Measurements from ENCODE around the gene PPFIA3. TPM values are rescaled to one million over a fixed set of nuclear protein-coding genes. Genes with fewer than 3 reads are reported as not detected.
A peak's percentile ranks its signal among the peaks of the same experiment; 100 is the strongest.

PPFIA3 gene
- total RNA-seq, 1 donor from 2014 or later: 5.0 TPM

DNA sequence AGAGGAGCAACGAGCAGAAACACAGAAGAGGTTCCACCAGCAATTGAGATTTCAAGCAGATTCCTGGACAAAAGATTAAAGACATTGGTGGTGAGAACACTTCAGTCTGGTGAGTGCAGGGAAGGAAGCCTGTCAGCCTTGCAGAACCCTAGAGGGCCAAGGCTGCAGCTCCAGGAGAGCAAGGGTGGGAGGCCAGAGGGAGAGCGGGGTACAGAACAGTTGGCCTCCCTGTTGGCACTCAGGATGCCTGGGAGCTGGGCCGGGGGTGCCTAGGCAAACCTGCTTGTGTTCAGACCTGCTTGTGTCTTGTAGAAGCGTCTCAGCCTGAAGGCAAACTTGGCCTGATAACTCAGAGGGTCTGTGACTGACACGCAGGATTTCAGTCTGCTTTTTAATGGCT, 10.3 kb upstream of the PPFIA3 start:
- H3K4me1 Mint-ChIP-seq (ENCODE audit: low read depth): peaks cover 6% of the 10 kb centered on the region
- DNase-seq (ENCODE audit: low spot score): no peak
- intact Hi-C loops (cut with micrococcal nuclease): no loop called here
- H3K4me3 Mint-ChIP-seq (ENCODE audit: low read depth): no peak overlapping the region
- no peak overlapping the region for H3K27ac Mint-ChIP-seq
- H3K27me3 Mint-ChIP-seq (ENCODE audit: low read depth): no peaks in the 10 kb centered on the region
- H3K36me3 Mint-ChIP-seq (ENCODE audit: low read depth): peaks cover 48% of the 10 kb centered on the region
- no peaks in the 10 kb centered on the region for H3K9me3 Mint-ChIP-seq

DNA sequence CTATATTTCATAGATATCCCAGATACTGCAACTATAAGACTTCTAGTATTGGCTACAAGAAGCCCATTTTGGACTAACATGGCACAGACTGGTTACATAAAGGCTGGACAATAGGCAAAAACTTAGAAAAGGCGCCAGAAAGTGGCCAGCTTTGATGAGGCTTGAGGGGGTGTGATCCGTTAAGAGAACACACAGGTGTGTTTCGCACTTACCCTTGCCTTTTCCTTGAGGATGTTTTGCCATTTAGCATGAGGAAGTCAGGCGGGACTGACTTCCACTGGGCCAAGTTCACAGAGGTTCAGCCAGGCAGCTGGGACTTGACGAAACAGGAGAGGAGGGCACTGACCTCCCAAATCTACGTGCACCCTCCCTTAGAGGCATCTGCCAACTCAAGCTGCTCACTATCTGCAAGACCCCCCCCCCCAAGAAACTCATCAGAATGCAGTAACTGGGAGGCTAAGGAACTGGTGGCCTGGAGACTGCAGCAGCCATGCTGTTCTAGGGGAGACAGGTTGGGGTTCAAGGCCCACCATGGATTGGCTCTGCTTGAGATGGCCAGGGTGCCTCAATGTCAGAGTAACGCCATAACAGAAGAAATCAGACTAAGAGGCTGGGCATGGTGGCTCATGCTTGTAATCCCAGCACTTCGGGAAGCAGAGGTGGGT, 9.6 kb upstream of the PPFIA3 start:
- H3K27me3 Mint-ChIP-seq (ENCODE audit: low read depth): no peaks in the 10 kb centered on the region
- intact Hi-C loops (cut with micrococcal nuclease): loop anchor here (5.0 kb wide), 1 partner anchor 38 kb away; no protein-coding TSS in a partner anchor
- H3K27ac Mint-ChIP-seq: no peak overlapping the region
- no peak overlapping the region for H3K4me3 Mint-ChIP-seq (ENCODE audit: low read depth)
- H3K36me3 Mint-ChIP-seq (ENCODE audit: low read depth): peaks cover 43% of the 10 kb centered on the region
- no peaks in the 10 kb centered on the region for H3K9me3 Mint-ChIP-seq
- peaks cover 6% of the 10 kb centered on the region for H3K4me1 Mint-ChIP-seq (ENCODE audit: low read depth)
- DNase-seq (ENCODE audit: low spot score): no peak

DNA sequence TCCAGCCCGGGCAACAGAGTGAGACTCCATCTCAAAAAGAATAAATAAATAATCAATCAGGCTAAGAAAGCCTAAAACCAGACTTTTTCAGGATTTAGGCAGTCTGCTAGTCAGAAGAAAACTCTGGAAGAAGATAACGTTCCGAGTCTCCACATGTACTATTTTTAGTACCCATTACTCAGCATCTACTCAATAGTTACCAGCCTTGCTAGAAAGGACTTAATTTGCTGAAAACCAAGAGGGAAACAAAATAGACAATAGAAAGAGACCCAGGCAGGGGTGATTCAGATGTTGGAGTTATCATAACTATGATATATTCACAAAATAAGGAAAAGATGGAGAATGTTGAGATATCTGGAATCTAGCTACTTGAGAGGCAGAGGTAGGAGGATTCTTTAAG, 8.8 kb upstream of the PPFIA3 start:
- intact Hi-C loops (cut with micrococcal nuclease): loop anchor here (5.0 kb wide), 1 partner anchor 37 kb away; no protein-coding TSS in a partner anchor
- no peaks in the 10 kb centered on the region for H3K9me3 Mint-ChIP-seq
- peaks cover 34% of the 10 kb centered on the region for H3K36me3 Mint-ChIP-seq (ENCODE audit: low read depth)
- no peak overlapping the region for H3K27ac Mint-ChIP-seq
- H3K27me3 Mint-ChIP-seq (ENCODE audit: low read depth): no peaks in the 10 kb centered on the region
- no peak for DNase-seq (ENCODE audit: low spot score)
- no peak overlapping the region for H3K4me3 Mint-ChIP-seq (ENCODE audit: low read depth)
- peaks cover 9% of the 10 kb centered on the region for H3K4me1 Mint-ChIP-seq (ENCODE audit: low read depth)

DNA sequence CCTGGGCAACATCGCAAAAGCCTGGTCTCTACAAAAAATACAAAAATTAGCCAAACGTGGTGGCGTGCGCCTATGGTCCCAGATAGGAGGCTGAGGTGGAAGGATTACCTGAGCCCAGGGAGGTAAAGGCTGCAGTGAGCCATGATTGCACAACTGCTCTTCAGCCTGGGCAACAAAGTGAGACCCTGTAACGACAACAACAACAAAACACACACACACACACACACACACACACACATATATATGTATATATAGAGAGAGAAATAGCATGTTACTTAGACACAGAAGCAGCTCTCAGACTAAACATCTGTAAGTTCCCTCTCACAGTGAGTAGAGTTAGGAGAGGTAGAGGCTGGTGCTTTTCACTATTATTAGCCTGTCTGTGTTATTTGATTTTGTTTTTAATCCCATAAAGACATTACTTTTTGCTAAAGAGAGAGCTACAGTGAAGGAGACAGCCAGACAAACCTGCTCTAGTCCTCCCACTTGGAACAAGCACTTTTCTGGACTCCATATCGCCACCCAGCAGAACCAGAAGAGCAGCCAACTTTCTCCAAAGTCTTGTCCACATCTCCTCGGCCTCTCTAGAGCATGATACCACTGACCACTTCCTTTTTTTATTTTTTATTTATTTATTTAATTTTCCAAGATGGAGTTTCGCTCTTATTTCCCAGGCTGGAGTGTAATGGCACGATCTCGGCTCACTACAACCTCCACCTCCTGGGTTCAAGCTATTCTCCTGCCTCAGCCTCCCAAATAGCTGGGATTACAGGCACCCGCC, 7.9 kb upstream of the PPFIA3 start:
- Mint-ChIP-seq H3K9me3 (no peaks in the 10 kb centered on the region), H3K27me3 (ENCODE audit: low read depth) (no peaks in the 10 kb centered on the region), H3K4me1 (ENCODE audit: low read depth) (peaks cover 9% of the 10 kb centered on the region), H3K27ac (no peak overlapping the region), H3K4me3 (ENCODE audit: low read depth) (no peak overlapping the region), H3K36me3 (ENCODE audit: low read depth) (peaks cover 26% of the 10 kb centered on the region)
- no peak for DNase-seq (ENCODE audit: low spot score)
- intact Hi-C loops (cut with micrococcal nuclease): loop anchor here (5.0 kb wide), 1 partner anchor 36 kb away; no protein-coding TSS in a partner anchor

DNA sequence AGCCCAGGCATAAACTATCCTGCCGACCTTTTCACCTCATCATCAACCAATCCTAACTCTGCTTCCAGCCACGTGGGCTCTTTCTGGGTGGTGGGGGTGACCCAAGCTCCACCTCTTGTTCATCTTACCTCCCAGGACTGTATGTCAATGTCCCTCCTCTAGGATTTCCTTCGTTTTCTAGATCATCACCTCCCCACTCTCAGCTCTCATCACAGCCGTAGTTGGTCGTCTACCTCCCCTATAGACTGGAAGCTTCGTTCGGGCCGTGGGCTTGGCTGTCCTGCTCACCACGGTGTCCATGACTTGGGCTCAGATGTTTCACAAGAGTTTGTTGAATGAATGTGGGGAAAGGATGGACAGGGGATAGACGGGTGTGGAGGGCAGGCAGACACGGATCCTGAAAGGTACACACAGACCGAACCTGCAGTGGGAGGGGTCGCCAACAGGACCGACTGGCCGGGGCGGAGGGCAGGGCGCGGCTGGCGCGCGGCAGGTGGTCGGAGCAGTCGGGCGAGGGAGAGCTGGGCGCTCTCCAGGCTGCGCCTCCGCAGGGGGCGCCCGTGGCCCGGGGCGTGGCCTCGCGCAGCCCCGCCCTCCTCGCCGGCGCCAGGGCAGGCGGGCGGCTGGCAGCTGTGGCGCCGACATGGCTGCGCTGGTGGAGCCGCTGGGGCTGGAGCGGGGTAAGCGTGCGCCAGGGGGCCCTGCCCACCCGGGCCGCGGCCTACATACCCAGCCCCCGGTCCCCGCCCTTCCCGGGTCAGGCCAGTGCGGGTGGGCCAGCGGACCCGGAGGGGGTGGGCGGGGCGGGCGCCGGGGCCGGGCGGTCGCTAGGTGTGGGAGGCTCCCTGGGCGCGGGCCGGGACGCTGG, 5.3 kb upstream of the PPFIA3 start, which contains the start of gene LIN7B:
Gene LIN7B (plus strand): TSS at position 609 of the 868 bp plus-strand sequence. CDS start 35 bp downstream, at position 644.
- peak; percentile 73 for DNase-seq (ENCODE audit: low spot score)
- Mint-ChIP-seq H3K36me3 (ENCODE audit: low read depth) (peaks cover 5% of the 10 kb centered on the region), H3K4me3 (ENCODE audit: low read depth) (peak within 1 kb of the TSS; percentile 81), H3K27ac (peak within 1 kb of the TSS; percentile 60), H3K9me3 (no peaks in the 10 kb centered on the region), H3K4me1 (ENCODE audit: low read depth) (peaks cover 14% of the 10 kb centered on the region), H3K27me3 (ENCODE audit: low read depth) (no peaks in the 10 kb centered on the region)
- intact Hi-C loops (cut with micrococcal nuclease): loop anchor here (5.0 kb wide), 1 partner anchor 33 kb away; no protein-coding TSS in a partner anchor

DNA sequence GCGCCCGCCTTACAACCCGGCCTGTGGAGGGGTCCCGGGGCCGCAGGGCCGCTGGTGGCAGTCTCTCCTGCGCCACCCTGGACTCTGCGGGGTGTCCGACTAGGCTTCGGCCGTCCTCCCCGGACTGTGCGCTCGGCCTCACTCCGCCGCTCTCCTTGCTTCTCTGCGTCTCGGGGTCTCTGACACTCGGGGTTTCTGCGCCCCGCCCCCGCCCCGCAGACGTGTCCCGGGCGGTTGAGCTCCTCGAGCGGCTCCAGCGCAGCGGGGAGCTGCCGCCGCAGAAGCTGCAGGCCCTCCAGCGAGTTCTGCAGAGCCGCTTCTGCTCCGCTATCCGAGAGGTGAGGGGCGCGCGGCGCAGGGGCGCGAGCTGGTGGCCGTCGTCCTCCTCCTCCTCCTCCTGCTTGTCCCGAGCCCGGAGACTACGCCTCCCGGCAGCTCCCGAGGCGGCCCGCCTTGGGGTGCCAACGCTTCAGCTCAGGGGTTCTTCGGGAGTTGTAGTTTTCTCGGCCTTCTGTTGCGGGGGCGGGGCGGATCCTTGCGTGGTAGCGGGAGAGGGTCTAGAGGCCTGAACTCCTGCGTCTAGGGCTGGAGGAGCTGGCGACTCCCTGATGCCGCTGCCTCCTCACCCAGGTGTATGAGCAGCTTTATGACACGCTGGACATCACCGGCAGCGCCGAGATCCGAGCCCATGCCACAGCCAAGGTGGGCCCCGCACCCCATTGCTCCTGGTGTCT, 4.5 kb upstream of the PPFIA3 start:
- Mint-ChIP-seq H3K36me3 (ENCODE audit: low read depth) (no peaks in the 10 kb centered on the region), H3K4me1 (ENCODE audit: low read depth) (peaks cover 14% of the 10 kb centered on the region), H3K4me3 (ENCODE audit: low read depth) (peak overlapping the region; percentile 75), H3K27ac (no peak overlapping the region), H3K9me3 (no peaks in the 10 kb centered on the region), H3K27me3 (ENCODE audit: low read depth) (peaks cover 1% of the 10 kb centered on the region)
- intact Hi-C loops (cut with micrococcal nuclease): loop anchor here (5.0 kb wide), 2 partner anchors 33 to 477 kb away; partner anchors contain the start of gene DBP
- DNase-seq (ENCODE audit: low spot score): peak; percentile 40

DNA sequence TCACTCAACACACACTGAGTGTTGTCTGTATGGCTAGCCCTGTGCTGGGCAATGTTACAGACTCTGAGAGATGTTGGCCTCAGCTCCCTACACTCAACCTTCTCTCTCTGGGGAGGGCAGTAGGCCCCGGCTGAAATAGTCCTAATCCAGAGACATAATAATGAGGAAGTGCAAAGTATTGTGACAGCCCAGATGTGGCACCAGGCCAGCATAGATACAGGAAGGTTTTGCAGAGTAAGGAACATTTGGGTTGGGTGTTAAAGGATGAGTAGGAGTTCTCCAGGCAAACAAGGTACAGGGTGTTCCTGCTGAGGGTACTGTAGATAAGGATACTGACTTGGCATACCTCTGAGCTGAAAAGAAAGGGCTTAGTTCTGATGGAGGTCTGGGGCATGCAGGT, 2.8 kb upstream of the PPFIA3 start:
- Mint-ChIP-seq H3K27ac (no peak overlapping the region), H3K4me3 (ENCODE audit: low read depth) (peak overlapping the region; percentile 51), H3K4me1 (ENCODE audit: low read depth) (peaks cover 21% of the 10 kb centered on the region), H3K36me3 (ENCODE audit: low read depth) (no peaks in the 10 kb centered on the region), H3K27me3 (ENCODE audit: low read depth) (peaks cover 13% of the 10 kb centered on the region), H3K9me3 (no peaks in the 10 kb centered on the region)
- DNase-seq (ENCODE audit: low spot score): no peak
- intact Hi-C loops (cut with micrococcal nuclease): loop anchor here (5.0 kb wide), 1 partner anchor 479 kb away; the partner anchor contains the start of gene DBP

DNA sequence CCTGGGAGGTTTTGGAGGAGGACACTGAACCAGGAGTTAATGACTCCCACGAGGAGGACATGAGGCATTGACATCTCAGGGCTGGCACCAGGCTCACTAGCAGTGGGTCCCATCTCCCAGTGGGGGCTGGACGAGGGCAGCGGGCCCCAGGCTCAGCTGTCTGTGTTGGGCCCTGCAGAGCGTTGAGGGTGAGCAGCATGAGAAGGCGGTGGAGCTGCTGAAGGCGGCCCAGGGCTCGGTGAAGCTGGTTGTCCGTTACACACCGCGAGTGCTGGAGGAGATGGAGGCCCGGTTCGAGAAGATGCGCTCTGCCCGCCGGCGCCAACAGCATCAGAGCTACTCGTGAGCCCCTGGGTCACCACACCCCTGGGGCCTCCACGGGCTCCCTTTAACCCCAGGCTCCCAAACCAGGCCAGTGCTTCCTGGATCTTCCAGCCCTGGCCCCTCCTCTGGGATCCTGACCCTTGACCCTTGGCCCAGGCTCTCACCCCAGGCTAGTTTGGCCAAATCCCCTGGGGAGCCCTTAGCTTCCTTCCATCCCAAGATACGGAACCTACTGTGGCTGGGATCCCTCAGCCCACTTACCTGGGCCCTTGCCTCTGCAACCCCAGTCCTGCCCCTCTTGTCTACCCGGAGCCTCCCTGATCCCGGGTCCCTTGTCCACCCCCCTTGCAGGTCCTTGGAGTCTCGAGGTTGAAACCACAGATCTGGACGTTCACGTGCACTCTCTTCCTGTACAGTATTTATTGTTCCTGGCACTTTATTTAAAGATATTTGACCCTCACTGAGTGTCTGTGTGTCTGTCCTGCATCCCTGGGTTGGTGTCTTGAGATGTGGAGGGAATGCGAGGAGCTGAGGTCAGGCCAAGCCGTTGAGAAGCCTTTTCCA, 1.4 kb upstream of the PPFIA3 start:
- H3K27me3 Mint-ChIP-seq (ENCODE audit: low read depth): peaks cover 18% of the 10 kb centered on the region
- no peaks in the 10 kb centered on the region for H3K9me3 Mint-ChIP-seq
- peak overlapping the region; percentile 74 for H3K27ac Mint-ChIP-seq
- H3K4me3 Mint-ChIP-seq (ENCODE audit: low read depth): peak overlapping the region; percentile 80
- intact Hi-C loops (cut with micrococcal nuclease): loop anchor here (2.0 to 5.0 kb wide), 2 partner anchors 33 to 481 kb away; partner anchors contain the start of genes DBP and SNRNP70
- no peaks in the 10 kb centered on the region for H3K36me3 Mint-ChIP-seq (ENCODE audit: low read depth)
- H3K4me1 Mint-ChIP-seq (ENCODE audit: low read depth): peaks cover 21% of the 10 kb centered on the region
- no peak for DNase-seq (ENCODE audit: low spot score)

DNA sequence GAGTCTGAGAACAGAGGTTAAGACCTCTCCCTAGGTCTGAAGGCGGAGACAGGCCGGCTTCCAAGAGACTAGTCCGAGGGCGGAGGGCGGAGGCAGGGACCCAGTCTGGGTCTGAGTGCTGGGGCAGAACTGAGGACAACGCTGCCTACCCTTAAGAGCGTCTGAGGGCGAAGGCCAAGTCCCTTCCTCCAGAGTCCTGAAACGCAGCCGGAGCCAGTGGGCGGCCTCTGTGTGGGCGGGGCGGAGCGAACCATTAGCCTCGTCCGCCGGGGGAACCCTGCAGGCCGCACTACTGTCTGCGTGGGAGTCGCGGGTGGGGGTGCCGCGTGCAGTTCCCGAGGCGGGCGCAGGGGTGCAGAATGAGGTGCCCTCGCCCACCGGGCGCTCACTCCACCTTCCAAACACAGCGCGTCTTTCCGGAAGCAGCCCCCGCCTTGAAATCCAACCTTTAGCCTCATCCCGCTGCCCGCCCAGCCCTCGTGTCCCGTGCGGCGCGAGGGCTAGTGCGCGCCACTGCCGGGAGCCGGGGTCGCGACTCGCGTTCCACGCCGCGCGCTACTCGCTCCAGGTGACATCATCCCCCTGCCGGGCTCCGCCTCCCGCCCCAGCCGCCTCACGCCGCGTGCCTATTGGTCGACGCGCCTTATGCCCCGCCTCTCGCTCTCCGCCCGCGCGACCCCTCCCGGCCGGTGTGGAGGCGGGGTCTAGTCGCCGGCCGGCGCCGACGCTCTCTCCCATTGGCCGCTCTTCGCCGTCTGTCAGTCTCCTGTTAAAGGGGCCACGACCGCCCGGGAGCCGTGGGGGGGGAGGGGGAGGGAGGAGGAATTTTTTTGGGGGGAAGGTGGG, 556 bp upstream of the PPFIA3 start, which contains the start of gene C19orf73:
Gene C19orf73 (minus strand): TSS at position 579 of the 846 bp plus-strand sequence. CDS start 121 bp downstream, at position 458.
- peak; percentile 93 for DNase-seq (ENCODE audit: low spot score)
- no peaks in the 10 kb centered on the region for H3K36me3 Mint-ChIP-seq (ENCODE audit: low read depth)
- peaks cover 17% of the 10 kb centered on the region for H3K4me1 Mint-ChIP-seq (ENCODE audit: low read depth)
- H3K4me3 Mint-ChIP-seq (ENCODE audit: low read depth): peak within 1 kb of the TSS; percentile 80
- peak within 1 kb of the TSS; percentile 74 for H3K27ac Mint-ChIP-seq
- H3K27me3 Mint-ChIP-seq (ENCODE audit: low read depth): peaks cover 23% of the 10 kb centered on the region
- no peaks in the 10 kb centered on the region for H3K9me3 Mint-ChIP-seq
- intact Hi-C loops (cut with micrococcal nuclease): loop anchor here (2.0 to 5.0 kb wide), 2 partner anchors 34 to 481 kb away; partner anchors contain the start of genes DBP and SNRNP70

DNA sequence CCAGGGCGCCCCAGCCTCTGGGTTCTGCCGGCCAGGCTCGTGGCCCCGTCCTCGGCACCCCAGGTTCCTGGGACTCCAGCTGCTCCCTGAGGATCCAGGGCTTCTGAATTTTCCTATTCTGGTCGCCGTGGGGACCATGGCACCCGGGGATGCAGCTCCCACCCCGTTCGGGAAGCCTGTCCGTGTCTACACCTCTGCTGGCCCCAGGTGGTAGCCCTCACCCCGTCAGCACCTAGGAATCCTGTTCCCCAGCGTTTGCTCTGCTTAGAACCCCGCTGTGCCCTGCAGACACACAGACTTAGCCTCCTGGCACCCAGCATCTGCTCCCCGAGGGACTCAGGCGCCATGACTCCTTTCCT, 960 bp downstream of the PPFIA3 start:
- no peaks in the 10 kb centered on the region for H3K9me3 Mint-ChIP-seq
- H3K36me3 Mint-ChIP-seq (ENCODE audit: low read depth): no peaks in the 10 kb centered on the region
- DNase-seq (ENCODE audit: low spot score): no peak
- H3K4me3 Mint-ChIP-seq (ENCODE audit: low read depth): peak overlapping the region; percentile 72
- no peak overlapping the region for H3K27ac Mint-ChIP-seq
- intact Hi-C loops (cut with micrococcal nuclease): no loop called here
- peaks cover 25% of the 10 kb centered on the region for H3K27me3 Mint-ChIP-seq (ENCODE audit: low read depth)
- H3K4me1 Mint-ChIP-seq (ENCODE audit: low read depth): peaks cover 12% of the 10 kb centered on the region

Measured in activated T-helper 2 cell treated with anti-CD3 and anti-CD28 coated beads, Interferon-gamma antibody, Interleukin-2, Interleukin-4, amounts not matched to agents 10 μg/mL and 5 μg/mL and 100 μg/mL, durations not matched to agents 14 hours and 24 hours and 36 hours (primary cell).